K562 (cell line): ENCODE results near the gene KDM2A. TPM values are rescaled to one million over a fixed set of nuclear protein-coding genes. Genes with fewer than 3 reads are reported as not detected.
A peak's percentile ranks its signal among the peaks of the same experiment; 100 is the strongest.

Source experiments
- E2F1 ChIP-seq: sonication (generic); formaldehyde crosslinking; IDR thresholded peaks from 2 replicates; pipeline ENCODE4 v1.8.1; 2023; ENCODE audit warnings: mild to moderate bottlenecking, missing genetic modification reagents, moderate library complexity
- EGR1 ChIP-seq: fragments of 450-650 bp; conservative IDR thresholded peaks from 2 replicates; pipeline ENCODE4 v1.6.1; 2017; ENCODE audit warnings: mild to moderate bottlenecking
- FIP1L1 ChIP-seq: fragments of 200-400 bp; formaldehyde crosslinking; IDR thresholded peaks from 2 replicates; pipeline ENCODE4 v1.6.1; 2018; ENCODE audit warnings: mild to moderate bottlenecking, low read depth, low read length; ENCODE audit not compliant: poor library complexity, severe bottlenecking
- ILK ChIP-seq: fragments of 450-650 bp; IDR thresholded peaks from 2 replicates; pipeline ENCODE4 v1.6.1; 2016; ENCODE audit warnings: missing genetic modification characterization, low read depth, mild to moderate bottlenecking, missing compliant biosample characterization, moderate library complexity, borderline replicate concordance
- MBD1 ChIP-seq: fragments of 250-450 bp; sonication (Bioruptor Pico); IDR thresholded peaks from 2 replicates; pipeline ENCODE4 v1.8.0; 2022; ENCODE audit warnings: inconsistent platforms
- NR2C1 ChIP-seq, 2 experiments: fragments of 450-650 bp; IDR thresholded peaks; 2 replicates each; pipeline ENCODE4 v1.6.1; 2017; ENCODE audit warnings: mild to moderate bottlenecking in 2 of 2, antibody characterized with exemption in 1 of 2, inconsistent platforms in 1 of 2, missing compliant biosample characterization in 1 of 2, missing genetic modification characterization in 1 of 2
- PTRF ChIP-seq: fragments of 450-650 bp; IDR thresholded peaks from 2 replicates; pipeline ENCODE4 v1.6.1; 2016; ENCODE audit warnings: mild to moderate bottlenecking, missing genetic modification characterization, missing compliant biosample characterization
- RBM15 ChIP-seq: fragments of 200-400 bp; formaldehyde crosslinking; IDR thresholded peaks from 2 replicates; pipeline ENCODE4 v1.6.1; 2018; ENCODE audit warnings: mild to moderate bottlenecking, low read length, moderate library complexity; ENCODE audit not compliant: insufficient read depth
- polyA plus RNA-seq, 8 experiments: library from polyadenylated mRNA; depleted of rRNA in 4 of 8; stranded (reverse) in 5 of 8; unstranded in 3 of 8; fragments of >200 nt; fragmentation: Nextera tagmentation in 2 of 8; fragmentation: Illumina TruSeq in 1 of 8; extraction: Ambion mirVana in 2 of 8; extraction: Trizol in 1 of 8; gene quantifications; 2 replicates each; pipeline versions ENCODE4 v1.2.1 to v1.2.3, GENCODE V29; 2011 to 2014; ENCODE audit warnings: inconsistent platforms in 1 of 8, missing spikeins in 1 of 8
- total RNA-seq, 7 experiments: library from RNA; depleted of rRNA in 6 of 7; stranded (reverse); fragments of >200 nt in 6 of 7; fragmentation: Illumina TruSeq in 2 of 7; extraction: Trizol in 2 of 7; gene quantifications; 2 replicates each; pipeline versions ENCODE4 v1.2.1 to v1.2.3, GENCODE V29; 2011 to 2021; ENCODE audit warnings: low replicate concordance in 1 of 7
- TF ChIP-seq, protein P1 (sequence below): fragments of 450-650 bp; IDR thresholded peaks from 2 replicates; pipeline ENCODE4 v1.6.1; 2016; ENCODE audit warnings: borderline replicate concordance

KDM2A gene
- total and polyA plus RNA-seq, 9 of the 15 experiments (the other 6 are each of a cell fraction or from before 2014, with no cell fraction given), result 5.0 to 39.3 (median 21.3) TPM

DNA sequence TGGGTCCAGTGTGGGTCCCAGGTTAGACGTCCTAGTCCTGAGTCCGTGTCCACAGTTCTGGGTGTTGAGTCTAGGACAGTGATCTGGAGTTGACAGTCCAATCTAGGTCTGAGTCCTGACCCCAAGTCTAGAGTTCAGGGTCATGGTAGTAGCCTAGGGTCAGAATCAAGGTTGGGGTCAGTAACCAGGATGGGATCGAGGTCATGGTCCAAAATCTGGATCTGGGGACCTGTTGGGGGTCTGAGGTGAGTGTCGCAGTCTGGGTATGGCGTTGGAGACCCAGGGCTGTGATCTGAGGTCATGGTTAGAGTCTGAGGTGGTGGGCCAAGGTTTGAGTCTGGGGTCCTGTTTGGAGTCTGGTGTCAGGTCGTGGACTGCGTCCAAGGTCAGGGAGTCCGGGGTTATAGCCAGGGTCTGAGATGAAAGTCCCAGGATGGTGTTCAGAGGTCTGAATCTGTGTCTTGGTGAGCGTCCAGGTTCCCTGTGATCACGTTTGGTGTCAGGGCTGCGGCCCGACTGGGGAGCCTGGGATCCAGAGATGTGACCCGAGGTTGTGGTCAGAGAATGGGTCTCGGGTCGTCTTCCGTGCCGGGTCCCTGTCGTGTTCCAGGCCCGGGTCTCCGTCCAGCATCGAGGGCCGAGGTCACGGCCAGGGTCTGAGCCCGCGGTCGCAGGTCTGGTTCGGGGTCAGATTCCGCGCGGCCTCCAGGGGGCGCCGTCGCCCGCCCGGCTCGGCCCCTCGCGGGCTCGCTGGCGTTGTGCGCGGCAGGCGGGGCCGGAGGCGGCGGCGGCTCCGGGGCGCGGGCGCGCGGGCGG is 146.8 kb downstream of the KDM2A start (continued):
- peak; percentile 43 for TF ChIP-seq FIP1L1
- TF ChIP-seq ILK, result no peak
- no peak for TF ChIP-seq RBM15
- TF ChIP-seq, protein P1, sequence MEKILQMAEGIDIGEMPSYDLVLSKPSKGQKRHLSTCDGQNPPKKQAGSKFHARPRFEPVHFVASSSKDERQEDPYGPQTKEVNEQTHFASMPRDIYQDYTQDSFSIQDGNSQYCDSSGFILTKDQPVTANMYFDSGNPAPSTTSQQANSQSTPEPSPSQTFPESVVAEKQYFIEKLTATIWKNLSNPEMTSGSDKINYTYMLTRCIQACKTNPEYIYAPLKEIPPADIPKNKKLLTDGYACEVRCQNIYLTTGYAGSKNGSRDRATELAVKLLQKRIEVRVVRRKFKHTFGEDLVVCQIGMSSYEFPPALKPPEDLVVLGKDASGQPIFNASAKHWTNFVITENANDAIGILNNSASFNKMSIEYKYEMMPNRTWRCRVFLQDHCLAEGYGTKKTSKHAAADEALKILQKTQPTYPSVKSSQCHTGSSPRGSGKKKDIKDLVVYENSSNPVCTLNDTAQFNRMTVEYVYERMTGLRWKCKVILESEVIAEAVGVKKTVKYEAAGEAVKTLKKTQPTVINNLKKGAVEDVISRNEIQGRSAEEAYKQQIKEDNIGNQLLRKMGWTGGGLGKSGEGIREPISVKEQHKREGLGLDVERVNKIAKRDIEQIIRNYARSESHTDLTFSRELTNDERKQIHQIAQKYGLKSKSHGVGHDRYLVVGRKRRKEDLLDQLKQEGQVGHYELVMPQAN, result no peak
- 0 out of 2 replicates have a peak, but pooled peaks have one; percentile 29 for TF ChIP-seq NR2C1 (IDR thresholded peaks at IDR 0.05)
- no peak; the same call in 1 of the 2 replicates for TF ChIP-seq NR2C1 (tag; IDR thresholded peaks at IDR 0.05)
- no peak for TF ChIP-seq EGR1
- no peak for TF ChIP-seq MBD1 (CRISPR knock-in tag)
- no peak for TF ChIP-seq PTRF (tag)
- TF ChIP-seq E2F1, result no peak
